C4-2B (cell line): ENCODE measurements around the gene PRR23E.

ENCODE experiments used
- ZFX ChIP-seq: fragments of 450-650 bp; IDR thresholded peaks from 2 replicates; pipeline ENCODE4 v1.6.1; 2017
- TF ChIP-seq, protein P1 (sequence below): fragments of 450-650 bp; conservative IDR thresholded peaks from 2 replicates; pipeline ENCODE4 v1.5.1; 2017; ENCODE audit warnings: mild to moderate bottlenecking

DNA sequence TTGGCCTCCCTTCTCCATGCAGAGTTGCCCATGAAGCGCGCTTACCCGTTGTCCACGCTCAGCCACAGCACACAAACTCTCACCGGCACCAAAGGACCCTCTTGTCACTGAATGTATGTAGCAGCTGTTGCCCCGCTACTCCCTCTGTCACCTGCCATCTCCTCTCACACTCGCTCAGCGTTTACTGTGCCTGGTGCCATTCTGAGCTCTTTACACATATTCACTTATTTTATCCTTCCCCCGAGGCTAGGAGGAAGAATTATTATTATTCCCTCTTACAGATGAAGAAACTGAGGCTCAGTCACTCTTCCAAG, 41.7 kb upstream of the PRR23E start:
- TF ChIP-seq, protein P1, sequence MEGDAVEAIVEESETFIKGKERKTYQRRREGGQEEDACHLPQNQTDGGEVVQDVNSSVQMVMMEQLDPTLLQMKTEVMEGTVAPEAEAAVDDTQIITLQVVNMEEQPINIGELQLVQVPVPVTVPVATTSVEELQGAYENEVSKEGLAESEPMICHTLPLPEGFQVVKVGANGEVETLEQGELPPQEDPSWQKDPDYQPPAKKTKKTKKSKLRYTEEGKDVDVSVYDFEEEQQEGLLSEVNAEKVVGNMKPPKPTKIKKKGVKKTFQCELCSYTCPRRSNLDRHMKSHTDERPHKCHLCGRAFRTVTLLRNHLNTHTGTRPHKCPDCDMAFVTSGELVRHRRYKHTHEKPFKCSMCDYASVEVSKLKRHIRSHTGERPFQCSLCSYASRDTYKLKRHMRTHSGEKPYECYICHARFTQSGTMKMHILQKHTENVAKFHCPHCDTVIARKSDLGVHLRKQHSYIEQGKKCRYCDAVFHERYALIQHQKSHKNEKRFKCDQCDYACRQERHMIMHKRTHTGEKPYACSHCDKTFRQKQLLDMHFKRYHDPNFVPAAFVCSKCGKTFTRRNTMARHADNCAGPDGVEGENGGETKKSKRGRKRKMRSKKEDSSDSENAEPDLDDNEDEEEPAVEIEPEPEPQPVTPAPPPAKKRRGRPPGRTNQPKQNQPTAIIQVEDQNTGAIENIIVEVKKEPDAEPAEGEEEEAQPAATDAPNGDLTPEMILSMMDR: no peak
- TF ChIP-seq ZFX: no peak
